Renal cortical epithelial cell (primary cell): ENCODE measurements around the gene MINDY4. TPM values are rescaled to one million over a fixed set of nuclear protein-coding genes. Genes with fewer than 3 reads are reported as not detected.
"Not testable (repeated sequence)": the region's sequence is repeated elsewhere in the genome, so short reads cannot be mapped to it uniquely, and the experiment has no call there.

ENCODE experiments used
- DNase-seq: peaks from one replicate; pipeline ENCODE4 v3.0.0-alpha.2; 2011; ENCODE audit warnings: low read depth
- total RNA-seq: library from RNA; depleted of rRNA; stranded (reverse); fragments of >200 nt; gene quantifications from 2 replicates; pipeline ENCODE4 v1.2.3, GENCODE V29; 2014

The MINDY4 gene
- total RNA-seq, 1 donor from 2014 or later: 8.8 TPM

DNA sequence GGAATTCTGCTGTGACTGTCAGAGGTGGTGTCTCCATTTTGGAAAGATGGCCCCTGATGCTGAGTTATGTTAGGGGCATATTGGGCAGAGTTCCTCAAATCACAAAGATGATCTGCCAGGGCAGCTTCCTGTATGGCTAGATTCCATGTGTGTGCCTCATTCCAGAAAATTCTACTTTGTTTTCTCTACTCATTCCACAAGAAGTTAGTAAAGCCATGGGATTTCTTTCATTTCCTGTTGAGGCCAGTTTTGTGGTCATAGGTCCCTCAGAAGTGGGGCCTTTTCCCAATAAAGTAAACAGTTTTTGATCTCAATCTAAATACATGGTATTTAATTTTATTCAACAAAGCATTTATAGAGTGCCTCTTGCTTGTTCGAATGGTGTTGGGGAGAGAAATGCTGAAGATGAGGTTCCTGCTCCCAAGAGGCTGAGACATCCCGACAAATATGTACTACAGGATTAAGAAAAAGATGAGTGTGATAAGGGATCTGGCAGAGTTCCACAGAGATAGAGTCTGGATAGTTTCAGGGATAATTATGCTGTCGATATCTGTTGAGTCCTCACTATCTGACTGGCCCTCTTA, 33.0 kb downstream of the MINDY4 start:
- DNase-seq: peak; percentile 75

DNA sequence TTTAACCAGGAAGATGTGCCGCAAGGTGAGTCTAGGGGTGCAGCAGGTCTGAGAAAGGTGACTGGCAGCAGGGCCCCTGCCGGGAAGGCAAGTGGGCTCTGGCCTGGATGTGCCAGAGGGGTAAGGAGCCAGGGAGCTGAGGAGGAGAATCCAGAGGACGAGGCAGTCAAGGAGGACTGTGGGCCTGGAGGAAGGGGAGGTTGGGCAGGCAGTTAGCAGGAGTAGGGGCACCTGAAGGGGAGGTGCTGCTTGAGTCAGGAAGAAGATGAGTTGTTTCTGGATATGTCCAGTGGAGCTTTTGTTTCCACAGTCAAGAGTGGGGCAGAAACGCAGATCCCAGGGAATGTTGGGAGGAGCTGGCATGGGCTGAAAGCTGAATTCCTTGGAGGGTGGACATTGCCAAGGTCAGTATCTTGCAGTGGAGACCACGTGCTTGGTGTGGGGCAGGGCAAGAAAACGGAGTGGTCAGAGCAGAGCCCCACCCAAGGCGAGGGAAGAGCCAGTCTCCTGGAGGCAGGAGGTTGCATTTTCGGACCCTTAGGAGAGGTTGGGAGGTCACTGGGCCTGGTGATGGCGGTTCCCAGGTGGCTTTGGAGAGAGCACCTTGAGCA, 34.0 kb downstream of the MINDY4 start:
- no peak for DNase-seq

DNA sequence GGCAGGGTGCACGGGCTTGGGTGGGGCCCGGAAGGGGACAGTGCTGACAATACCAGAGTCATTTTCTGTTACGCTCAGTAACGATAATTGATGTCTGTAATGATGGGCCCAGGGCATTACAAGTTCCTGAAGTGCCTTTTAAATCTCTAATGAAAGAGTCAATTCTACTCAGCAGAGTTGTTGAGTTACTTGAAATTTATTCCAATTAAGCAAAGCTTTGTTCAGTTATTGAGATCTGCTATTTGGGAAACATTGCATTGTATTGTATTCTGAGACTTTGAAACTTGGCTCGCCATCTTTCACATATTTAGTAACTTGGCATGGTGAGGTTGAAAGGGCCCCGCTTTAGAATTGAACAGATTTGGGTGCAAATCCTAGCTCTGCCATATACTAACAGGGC, 34.7 kb downstream of the MINDY4 start:
- no peak for DNase-seq

DNA sequence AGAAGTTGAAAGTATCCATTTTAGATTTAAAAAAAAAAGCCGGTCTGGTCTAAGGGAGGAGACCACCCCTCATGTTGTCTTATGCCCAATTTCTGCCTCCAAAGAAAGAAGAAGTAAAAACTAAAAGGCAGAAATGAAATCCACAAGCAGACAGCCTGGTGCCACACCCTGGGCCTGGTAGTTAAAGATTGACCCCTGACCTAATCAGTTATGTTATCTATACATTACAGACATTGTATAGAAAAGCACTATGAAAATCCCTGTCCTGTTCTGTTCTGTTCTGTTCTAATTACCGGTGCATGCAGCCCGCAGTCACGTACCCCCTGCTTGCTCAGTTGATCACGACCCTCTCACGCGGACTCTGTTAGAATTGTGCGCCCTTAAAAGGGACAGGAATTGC, 36.3 kb downstream of the MINDY4 start:
- not testable (repeated sequence) for DNase-seq

DNA sequence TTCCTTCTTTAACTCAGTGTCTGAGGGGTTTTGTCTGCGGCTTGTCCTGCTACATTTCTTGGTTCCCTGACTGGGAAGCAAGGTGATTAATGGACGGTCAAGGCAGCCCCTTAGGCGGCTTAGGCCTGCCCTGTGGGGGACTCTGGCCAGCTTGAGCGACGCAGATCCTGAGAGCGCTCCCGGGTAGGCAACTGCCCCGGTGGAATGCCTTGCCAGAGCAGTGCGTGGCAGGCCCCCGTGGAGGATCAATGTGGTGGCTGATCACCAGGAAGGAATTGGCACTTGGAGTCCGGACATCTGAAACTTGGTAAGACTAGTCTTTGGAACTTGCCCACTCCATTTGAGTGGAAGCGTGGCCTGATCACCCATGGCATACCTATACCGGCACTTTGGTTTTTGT, 36.7 kb downstream of the MINDY4 start:
- DNase-seq: not testable (repeated sequence)

DNA sequence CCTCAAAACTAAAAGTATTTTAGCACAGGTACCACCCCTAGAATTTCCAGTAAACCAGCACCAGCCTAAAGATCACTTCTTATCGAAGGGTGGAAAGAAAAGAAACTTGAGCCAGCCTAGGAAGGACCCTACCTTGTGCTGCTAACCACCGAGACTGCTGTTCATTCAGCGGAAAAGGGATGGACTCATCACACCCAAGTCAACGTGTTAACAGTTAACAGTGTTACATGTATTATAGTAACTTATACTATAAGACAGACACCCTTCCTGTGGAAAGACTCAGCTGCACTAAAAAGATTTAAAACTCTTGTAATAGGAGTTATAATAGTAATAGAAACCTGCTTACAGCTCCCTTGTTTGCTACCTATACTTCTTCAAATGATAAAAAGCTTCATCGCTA, 39.8 kb downstream of the MINDY4 start:
- no peak for DNase-seq

DNA sequence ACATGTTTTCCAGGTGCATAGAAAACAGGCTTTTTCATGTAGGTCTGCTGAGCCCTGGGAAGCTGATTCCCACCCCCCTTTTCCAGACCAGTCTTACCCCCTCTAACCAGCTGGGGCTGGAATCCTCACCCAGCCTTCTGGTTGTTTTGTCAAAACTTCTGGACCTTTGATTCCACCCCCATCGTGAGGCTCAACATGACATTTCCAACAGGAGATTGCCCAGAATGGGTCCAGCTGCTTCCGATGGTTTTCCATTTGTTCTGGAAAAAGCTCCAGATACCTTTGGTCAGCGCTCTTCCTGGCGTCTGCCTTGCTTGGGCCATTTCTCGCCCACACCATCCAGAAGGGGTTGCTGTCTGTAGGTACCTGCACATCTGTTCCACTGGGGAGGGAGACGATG, 41.5 kb downstream of the MINDY4 start:
- DNase-seq: no peak

DNA sequence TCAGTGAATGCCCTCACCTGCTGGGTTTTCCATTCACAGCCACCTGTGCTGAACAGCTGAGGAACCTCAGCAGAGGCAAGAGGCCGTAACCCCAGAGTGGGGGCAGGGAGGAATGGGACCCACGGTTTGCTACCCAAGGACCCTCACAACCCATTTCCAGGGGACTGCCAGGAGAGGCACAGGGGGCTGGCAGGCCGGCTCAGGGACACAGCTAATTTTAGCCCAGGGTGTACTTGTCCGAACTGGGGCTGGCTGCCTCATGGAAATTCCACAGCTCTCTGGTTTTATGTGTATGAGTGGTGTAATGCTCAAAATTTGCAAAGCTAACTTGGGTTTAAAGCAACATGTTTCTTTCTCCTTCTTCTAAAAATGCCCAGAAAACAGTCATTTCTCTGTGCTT, 42.2 kb downstream of the MINDY4 start:
- no peak for DNase-seq

DNA sequence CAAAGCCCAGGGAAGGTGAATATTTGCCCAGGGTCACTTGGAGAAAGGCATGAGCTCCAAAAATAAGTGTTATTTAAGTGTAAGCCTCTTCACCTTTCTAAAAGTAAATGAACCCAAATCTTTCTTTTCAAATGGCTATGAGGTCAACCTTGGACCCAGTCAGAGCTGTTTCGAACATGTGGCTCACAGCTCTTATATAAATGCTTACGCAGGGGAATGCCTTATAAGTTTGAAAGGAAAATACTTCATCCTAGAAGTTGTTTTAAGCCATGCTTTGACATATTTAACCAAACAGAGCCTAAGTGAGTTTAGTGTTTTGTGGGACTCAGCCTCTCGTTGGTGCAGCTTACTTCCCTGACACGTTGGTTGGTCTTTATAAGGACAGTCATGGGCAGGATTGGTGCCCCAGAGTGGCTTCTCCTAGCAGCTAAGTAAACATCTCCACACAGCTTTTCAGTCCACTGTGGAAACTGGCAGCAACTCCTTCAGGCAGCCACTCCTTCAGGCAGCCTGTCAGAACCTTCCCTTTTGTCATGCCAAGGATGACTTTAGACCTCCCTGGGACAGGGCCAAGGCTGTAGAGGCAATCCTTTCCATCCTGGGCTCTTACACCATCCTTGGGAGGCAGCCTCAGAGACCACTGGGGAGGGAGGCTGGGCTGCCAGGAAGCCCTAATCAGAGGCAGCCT, 43.6 kb downstream of the MINDY4 start:
- no peak for DNase-seq

DNA sequence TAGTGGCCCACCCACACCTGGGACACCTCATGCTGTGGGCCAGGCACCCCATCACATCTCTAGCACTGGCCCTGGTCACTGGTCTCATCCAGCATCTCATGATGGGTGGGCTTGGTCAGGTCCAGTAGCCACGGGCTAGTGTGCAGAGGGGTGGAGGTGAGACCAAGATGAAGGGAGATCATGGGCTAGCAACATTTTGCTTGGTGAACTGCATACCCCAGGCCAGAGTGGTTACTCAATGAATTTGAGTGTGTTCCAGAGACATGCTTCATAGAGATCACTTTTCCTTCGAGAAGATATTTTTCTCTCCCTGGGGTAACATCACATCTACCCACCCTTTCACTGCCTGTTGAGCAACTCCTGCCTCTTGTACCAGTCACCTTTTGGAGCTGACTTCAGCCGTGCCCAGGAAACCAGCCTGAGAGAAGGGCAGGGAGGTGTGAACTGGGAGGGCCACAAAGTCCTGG, 44.2 kb downstream of the MINDY4 start:
- no peak for DNase-seq

DNA sequence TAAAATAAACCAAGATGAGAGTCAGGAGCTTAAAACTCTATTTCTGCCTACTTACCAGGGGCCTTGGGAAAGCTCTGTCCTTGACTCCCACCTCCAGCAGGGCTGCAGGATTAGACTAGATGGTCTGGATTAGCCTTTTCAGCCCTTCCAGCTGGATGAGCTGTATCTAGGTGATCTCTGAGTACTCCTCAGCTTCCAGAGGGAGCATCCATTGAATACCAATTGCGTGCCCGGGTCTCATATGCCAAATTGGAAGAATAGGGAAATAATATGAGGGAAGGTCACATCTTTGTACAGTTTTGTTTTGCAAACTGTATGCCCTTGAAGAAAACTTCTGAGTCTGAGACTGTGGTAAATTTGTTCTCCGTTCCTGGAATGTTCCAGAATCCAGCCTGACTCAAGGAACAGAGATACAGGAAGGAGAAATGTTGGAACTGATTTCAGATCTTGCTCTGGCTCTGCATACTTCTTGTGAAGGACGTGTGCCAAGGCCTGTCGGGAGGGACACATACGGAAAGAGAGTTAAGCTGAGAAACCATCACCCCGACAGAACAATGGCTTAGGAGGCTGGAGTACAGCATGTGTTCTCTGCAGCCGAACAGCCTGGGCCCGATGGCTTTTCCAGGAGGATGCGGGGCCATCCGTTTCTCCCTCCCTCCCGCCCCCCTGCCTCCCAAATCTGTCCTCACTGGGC, 44.9 kb downstream of the MINDY4 start:
- no peak for DNase-seq

DNA sequence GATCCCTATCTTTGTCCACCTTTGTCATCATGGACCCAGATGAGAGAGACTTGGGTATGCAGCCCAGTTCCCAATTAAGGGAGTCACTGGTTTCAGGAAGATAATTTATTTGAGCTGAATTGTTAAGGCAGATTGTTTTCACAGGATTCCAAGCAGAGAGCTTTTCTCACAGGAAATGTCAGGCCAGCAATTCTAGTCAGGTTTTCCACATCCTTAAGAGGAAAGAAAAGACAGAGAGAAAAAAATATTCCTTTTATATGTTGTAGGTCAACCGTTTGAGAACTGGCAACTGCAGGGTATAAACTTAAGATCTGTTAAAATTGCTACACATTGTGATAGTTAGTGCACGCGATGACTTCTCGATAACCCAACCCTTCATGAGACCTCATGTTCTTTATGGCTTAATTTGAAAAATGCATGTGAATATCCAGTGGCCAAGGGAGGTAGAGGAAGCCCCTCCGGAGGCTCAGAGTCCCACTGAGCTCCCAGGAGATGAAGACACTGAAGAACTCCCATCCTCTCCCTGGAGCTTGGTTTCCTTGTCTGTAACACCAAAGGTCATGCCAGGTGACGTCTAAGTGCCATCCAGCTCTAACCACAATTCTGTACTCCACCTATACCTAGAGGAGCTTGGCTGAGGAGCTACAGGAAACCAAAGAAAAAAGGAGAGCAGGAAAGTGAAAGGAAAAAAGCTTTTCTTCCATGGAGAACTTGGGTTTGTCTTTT, 45.6 kb downstream of the MINDY4 start:
- no peak for DNase-seq

DNA sequence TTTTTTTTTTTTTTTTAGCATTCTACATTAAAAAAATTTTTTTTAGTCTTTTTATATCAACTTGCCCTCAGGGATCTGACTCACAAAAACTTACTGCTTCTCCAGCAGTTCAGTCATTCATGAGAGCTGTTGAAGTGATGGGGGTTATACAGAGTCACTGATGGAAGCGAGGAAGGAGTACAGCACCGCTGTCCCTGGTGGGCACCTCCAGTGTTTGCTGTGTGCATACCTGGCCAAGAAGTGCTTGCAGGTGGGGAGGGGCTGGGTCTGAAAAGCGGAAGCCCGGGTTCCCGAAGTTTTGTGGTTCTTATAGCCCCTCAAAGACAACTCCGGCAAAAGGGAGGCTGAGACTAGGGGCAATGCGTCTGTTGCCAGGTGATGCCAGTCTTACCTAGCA, 46.2 kb downstream of the MINDY4 start:
- DNase-seq: peak; percentile 40

DNA sequence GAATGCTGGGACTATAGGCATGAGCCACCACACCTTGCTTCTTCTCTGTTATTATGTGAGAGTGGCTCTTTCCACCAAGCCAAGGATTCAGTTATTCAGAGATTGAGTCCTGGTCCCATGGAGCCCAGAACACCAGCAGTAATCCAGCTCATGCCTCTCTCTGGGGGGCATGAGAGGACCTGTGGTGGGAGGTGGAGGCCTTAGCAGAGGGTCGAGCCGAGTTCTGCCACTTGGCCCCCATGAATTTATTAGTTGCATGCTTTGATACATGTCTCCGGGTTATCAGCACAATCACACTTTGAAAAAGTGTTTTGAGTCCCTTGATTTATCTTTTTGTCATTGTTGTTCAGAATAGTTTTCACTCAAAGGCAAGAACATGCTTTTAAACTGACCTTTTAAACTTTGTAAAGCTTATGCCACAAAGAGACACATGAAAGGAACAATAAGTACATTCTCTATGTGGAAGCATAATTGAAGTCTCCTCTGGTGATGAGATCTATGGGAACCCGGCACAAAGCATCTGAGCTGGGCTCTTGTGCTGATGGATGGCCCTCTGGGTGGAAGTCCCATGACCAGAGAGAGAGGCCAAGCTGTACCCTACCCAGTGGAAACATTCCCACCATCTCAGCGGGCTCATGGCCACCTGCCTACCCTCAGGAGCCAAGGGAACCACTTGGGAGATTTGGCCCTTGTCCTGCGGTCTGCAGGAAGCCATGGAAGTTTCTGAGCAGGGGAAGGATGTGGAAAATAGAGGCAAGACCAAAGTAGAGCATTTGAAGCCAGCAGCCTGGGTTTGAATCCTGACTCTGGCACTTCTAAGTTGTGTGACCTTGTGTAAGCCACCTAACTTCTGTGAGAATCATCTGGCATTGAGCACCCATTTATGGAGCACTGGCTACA, 53.9 kb downstream of the MINDY4 start:
- DNase-seq: no peak

DNA sequence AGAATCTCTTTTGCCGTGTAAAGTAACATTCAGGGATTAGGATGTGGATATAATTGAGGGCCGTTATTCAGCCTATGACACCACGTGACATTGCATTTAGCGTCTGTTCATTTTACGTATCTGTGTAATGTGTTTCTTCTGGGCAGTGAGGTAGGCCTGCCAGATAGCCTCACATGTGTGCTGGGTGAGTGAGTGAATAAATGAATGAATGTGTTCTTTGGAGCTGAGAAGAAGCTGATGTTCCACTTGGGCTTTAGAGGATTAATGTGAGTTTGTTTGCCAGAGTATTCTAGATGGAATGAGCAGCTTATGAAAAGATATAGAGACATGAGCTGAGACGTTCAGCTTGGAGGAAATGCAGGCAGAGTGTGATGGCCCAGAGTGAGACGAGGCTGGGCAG, 55.0 kb downstream of the MINDY4 start:
- no peak for DNase-seq

DNA sequence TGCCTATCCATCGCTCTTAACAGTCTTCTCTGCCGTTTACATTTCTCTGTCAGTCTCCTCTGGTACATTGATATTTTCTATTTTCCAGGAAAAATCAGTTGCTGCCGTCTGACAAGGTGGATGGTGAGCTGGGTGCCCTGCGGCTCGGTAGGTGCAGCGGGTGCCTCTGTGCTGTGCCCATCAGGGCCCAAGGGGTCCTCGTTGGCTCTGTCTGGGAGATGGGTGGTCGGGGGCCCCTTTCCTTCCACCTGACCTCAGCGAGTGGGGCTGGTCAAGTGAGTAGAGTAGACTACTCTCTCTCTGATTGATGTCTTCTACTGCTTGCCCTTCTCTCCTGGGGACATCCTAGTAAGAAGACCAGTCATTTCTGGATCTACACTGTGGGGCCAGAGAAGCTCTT, 57.4 kb downstream of the MINDY4 start:
- DNase-seq: no peak

DNA sequence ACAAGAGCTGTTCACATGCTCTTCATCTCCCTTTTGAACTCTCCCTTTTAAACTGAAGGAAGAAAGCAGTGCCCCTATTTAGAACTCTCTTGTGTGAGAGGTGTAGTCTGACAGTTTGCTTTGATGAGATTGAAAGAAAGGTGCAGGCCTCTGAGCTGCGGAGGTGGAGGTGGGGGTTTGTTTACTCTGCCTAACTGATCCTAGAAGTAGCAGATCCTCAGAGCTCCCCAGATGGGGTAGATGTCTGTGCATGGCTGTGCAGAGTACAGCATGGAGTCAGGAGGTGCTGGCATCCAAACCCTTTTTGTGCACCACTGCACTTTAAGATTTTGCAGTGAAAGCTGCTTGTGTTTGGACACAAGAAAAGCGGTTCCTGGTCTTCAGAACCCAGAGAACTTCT, 58.3 kb downstream of the MINDY4 start:
- DNase-seq: no peak

DNA sequence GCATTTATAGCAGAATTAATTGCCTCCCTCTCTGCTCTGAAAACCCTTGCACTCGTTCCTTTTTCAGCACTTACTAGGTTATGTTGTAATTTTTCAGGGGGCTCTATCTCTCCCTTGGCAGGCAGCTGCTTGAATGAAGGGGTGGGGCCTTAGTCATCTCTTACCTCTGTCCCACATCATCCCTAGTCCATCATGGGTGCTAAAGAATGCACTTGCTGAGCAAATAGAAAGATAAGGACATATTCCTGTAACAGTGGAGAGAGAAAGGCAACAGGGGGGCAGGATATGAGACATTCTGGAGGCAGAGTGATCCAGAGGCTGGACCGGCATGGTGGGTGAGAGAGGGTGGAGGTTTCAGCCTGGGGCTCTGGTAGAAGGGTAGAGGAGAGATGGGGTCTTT, 60.0 kb downstream of the MINDY4 start:
- DNase-seq: no peak

DNA sequence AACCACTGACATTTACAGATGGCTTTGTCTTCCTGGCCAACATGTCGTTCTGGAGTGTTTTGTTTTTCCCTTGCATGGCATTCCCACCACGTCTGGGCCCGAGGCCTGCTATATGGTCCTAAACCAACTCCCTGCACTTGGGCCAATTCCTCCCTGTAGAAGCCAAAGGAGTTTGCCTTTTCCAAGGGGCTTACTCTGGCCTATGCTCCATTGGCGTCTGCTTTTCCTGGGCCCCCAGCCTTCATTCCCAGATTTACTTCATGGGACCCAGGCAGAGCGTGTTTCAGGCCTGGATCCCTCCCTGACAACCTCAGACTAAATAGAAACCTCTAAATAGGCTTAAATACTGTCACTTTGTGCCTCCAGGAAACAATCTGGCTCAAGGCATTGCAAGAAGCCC, 60.7 kb downstream of the MINDY4 start:
- DNase-seq: no peak

DNA sequence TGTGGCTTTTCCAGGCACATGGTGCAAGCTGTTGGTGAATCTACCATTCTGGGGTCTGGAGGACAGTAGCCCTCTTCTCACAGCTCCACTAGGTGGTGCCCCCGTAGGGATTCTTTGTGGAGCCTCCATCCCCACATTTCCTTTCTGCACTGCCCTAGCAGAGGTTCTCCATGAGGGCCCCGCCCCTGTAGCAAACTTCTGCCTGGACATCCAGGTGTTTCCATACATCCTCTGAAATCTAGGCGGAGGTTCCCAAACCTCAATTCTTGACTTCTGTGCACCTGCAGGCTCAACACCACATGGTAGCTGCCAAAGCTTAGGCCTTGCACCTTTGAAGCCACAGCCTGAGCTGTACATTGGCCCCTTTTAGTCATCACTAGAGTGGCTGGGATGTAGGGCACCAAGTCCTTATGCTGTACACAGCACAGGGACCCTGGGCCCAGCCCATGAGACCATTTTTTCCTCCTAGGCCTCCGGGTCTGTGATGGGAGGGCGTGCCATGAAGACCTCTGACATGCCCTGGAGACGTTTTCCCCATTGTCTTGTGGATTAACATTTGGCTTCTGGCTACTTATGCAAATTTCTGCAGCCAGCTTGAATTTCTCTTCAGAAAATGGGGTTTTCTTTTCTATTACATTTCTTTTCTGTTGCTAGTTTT, 62.9 kb downstream of the MINDY4 start:
- DNase-seq: not testable (repeated sequence)
